ENCODE measurements around the gene PER2.

DNA sequence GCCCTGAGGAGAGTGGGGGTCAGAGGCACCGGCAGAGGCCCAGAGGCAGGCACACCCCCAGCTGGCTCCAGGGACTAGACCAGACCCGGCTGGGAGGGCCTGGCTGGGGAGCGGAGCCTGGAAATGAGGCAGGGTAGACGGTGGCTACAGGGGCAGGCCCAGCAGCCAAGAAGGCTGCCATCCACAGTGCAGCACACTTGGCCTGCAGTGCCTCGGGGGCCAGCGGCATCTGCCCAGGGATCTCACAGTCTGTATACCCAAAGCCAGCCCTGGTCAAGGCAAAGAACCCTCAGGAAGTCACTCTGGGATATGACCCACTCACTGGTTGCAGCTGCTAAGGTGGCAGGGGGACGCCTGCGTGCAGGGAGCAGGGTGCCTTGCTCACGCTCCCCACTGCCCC, 17.8 kb downstream of the PER2 start:
- TF ChIP-seq CTCF (IDR thresholded peaks at IDR 0.05) = no peak
- TF ChIP-seq POLR2A (IDR thresholded peaks at IDR 0.05) = no peak
- TF ChIP-seq EP300 (IDR thresholded peaks at IDR 0.05) = no peak
